Activated T-cell treated with anti-CD3 and anti-CD28 coated beads for 1 hour (primary cell): ENCODE data around the gene TMEM203.
"Not testable (repeated sequence)": the region's sequence is repeated elsewhere in the genome, so short reads cannot be mapped to it uniquely, and the experiment has no call there.

Experiments used
- DNase-seq: peaks from one replicate; pipeline ENCODE4 v3.0.0-alpha.2; 2020; ENCODE audit warnings: low read depth

Gene TMEM203

GRCh38 chr9:137205126-137206069 is at the start of gene TMEM203, which contains the start of gene NDOR1:
Gene TMEM203, minus strand, starts transcription at chr9:137205648. Its CDS starts 234 bp downstream, at chr9:137205414.
Gene NDOR1, plus strand, starts transcription at chr9:137205700. Its CDS starts 78 bp downstream, at chr9:137205778.
- DNase-seq: peak; percentile 89

- DNase-seq: peak; percentile 98
These were observed 49.4 kb upstream of the TMEM203 start, which contains the start of gene NELFB for GRCh38 chr9:137254624-137255447. Gene NELFB, plus strand, starts transcription at chr9:137255327.

- DNase-seq: no peak
These were observed 48.5 kb upstream of the TMEM203 start for GRCh38 chr9:137253717-137254623.

GRCh38 chr9:137252555-137253506 is 47.4 kb upstream of the TMEM203 start:
- DNase-seq: no peak

- DNase-seq: no peak
These were observed 46.2 kb upstream of the TMEM203 start for GRCh38 chr9:137251490-137252268.

- no peak for DNase-seq
These were observed 45.7 kb upstream of the TMEM203 start, which contains the start of gene STPG3 for GRCh38 chr9:137251194-137251461. Gene STPG3, plus strand, starts transcription at chr9:137251286. Its CDS starts 1 bp downstream, at chr9:137251287.

- DNase-seq: no peak
These were observed 45.1 kb upstream of the TMEM203 start for GRCh38 chr9:137250329-137251193.

- no peak for DNase-seq
These were observed 42.4 kb upstream of the TMEM203 start for GRCh38 chr9:137247916-137248175.

GRCh38 chr9:137247135-137247915 is 41.9 kb upstream of the TMEM203 start:
- no peak for DNase-seq

GRCh38 chr9:137245450-137246421 is 40.3 kb upstream of the TMEM203 start:
- DNase-seq: no peak

- DNase-seq: no peak
These were observed 39.3 kb upstream of the TMEM203 start for GRCh38 chr9:137244486-137245449.

- DNase-seq: no peak
These were observed 38.4 kb upstream of the TMEM203 start for GRCh38 chr9:137243626-137244485.

GRCh38 chr9:137243266-137243625 is 37.8 kb upstream of the TMEM203 start:
- not testable (repeated sequence) for DNase-seq

GRCh38 chr9:137242269-137243203 is 37.1 kb upstream of the TMEM203 start:
- DNase-seq: no peak
